OCI-LY1 (cell line): ENCODE measurements around the gene REG4.

ENCODE experiments used
- EZH2 ChIP-seq: fragments of 200-600 bp; sonication (generic), shearing (Covaris generic); IDR thresholded peaks from 2 replicates; pipeline ENCODE4 v1.8.0; 2017; ENCODE audit warnings: borderline replicate concordance, mixed run types, mild to moderate bottlenecking, antibody characterized with exemption, low read length, moderate library complexity, mixed read lengths
- TF ChIP-seq, protein P1 (sequence below): fragments of 200-600 bp; sonication (generic), shearing (Covaris generic); IDR thresholded peaks from 2 replicates; pipeline ENCODE4 v1.5.1; 2017; ENCODE audit warnings: mild to moderate bottlenecking, antibody characterized with exemption, low read length, moderate library complexity, mixed read lengths

- TF ChIP-seq, protein P1, sequence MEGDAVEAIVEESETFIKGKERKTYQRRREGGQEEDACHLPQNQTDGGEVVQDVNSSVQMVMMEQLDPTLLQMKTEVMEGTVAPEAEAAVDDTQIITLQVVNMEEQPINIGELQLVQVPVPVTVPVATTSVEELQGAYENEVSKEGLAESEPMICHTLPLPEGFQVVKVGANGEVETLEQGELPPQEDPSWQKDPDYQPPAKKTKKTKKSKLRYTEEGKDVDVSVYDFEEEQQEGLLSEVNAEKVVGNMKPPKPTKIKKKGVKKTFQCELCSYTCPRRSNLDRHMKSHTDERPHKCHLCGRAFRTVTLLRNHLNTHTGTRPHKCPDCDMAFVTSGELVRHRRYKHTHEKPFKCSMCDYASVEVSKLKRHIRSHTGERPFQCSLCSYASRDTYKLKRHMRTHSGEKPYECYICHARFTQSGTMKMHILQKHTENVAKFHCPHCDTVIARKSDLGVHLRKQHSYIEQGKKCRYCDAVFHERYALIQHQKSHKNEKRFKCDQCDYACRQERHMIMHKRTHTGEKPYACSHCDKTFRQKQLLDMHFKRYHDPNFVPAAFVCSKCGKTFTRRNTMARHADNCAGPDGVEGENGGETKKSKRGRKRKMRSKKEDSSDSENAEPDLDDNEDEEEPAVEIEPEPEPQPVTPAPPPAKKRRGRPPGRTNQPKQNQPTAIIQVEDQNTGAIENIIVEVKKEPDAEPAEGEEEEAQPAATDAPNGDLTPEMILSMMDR, result no peak
- TF ChIP-seq EZH2, result no peak
Measured at GRCh38 chr1:119840745-119841144, 29.5 kb upstream of the REG4 start.
